ENCODE results near the gene BPTF. TPM values are rescaled to one million over a fixed set of nuclear protein-coding genes. Genes with fewer than 3 reads are reported as not detected.
A peak's percentile ranks its signal among the peaks of the same experiment; 100 is the strongest.

Gene BPTF
- total and polyA plus RNA-seq, 2 experiments from 2014 or later, result 15.6 to 26.9 TPM

DNA sequence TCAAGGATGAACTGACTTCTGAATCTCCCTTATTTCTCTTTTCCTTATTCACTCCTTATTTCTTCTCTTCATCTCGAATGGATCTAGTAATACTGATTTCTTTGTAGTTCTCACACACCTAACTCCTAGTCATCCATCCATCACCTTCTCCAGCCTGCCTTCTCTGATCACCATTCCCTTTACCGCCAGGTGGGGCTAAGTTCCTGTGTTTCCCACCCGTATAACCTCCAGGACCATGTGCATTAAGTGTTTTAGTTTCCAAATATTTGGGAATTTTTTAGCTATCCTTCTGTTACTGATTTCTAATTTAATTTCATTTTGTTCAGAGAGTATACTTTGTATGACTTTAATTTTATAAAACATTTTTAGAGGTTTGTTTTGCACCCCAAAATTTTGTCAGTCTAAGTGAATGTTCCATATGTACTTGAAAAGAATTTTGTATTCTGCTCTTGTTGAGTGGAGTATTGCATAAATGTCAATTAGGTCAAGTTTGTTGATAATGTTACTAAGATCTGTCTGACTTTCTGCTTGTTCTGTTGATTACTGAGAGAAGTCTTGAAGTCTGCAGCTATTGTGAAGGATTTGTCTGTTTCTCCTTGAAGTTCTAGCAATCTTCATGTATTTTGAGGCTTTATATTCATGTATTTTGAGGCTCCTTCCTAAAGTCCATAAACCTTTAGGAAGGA lies 8.8 kb downstream of the BPTF start:
- H4K20me1 ChIP-seq (ENCODE audit: insufficient read depth), result peaks cover 10% of the 10 kb centered on the region
- H3K4me1 ChIP-seq (ENCODE audit: insufficient read depth), result peaks cover 58% of the 10 kb centered on the region
- peaks cover 95% of the 10 kb centered on the region for H3K79me2 ChIP-seq (ENCODE audit: insufficient read depth)
- peaks cover 49% of the 10 kb centered on the region for H3F3A ChIP-seq (ENCODE audit: insufficient read depth)
- H3K9me3 ChIP-seq (ENCODE audit: low read depth), result no peaks in the 10 kb centered on the region
- H3K27me3 ChIP-seq (replicated peaks; ENCODE audit: insufficient read depth), result no peaks in the 10 kb centered on the region
- no peaks in the 10 kb centered on the region for H3K36me3 ChIP-seq (ENCODE audit: low read depth)
- H3K9ac ChIP-seq, result no peak overlapping the region
- TF ChIP-seq EZH2phosphoT487 (IDR thresholded peaks at IDR 0.05; ENCODE audit: insufficient read depth, low read depth) (no peak), EZH2 (IDR thresholded peaks at IDR 0.05; ENCODE audit: insufficient read depth, poor library complexity, severe bottlenecking) (no peak)
- in situ Hi-C loops (cut with MboI), result no loop called here
- WGBS, 2 experiments (ENCODE audit: low coverage in 1 of 2, low lambda C conversion rate in 2 of 2, missing lambda C conversion rate in 2 of 2), result 95 to 96% methylated on average over 3 of the region's 3 CpGs
- no peak for DNase-seq
- no peak overlapping the region for H3K4me3 ChIP-seq
- no peaks in the 10 kb centered on the region for H3K9me2 ChIP-seq (ENCODE audit: insufficient read depth)
- H3K4me2 ChIP-seq (ENCODE audit: unreplicated experiment), result no peak overlapping the region
- no peak overlapping the region for H3K27ac ChIP-seq
- no peak overlapping the region for H2AFZ ChIP-seq

- Histone ChIP-seq H4K20me1 (ENCODE audit: insufficient read depth) (peaks cover 10% of the 10 kb centered on the region), H3K9ac (no peak overlapping the region), H3K27ac (no peak overlapping the region), H3K9me3 (ENCODE audit: low read depth) (no peaks in the 10 kb centered on the region), H3K4me3 (no peak overlapping the region), H3K9me2 (ENCODE audit: insufficient read depth) (no peaks in the 10 kb centered on the region), H3K36me3 (ENCODE audit: low read depth) (no peaks in the 10 kb centered on the region), H3F3A (ENCODE audit: insufficient read depth) (peaks cover 49% of the 10 kb centered on the region), H3K4me2 (ENCODE audit: unreplicated experiment) (no peak overlapping the region), H3K27me3 (replicated peaks; ENCODE audit: insufficient read depth) (no peaks in the 10 kb centered on the region), H3K79me2 (ENCODE audit: insufficient read depth) (peaks cover 95% of the 10 kb centered on the region), H3K4me1 (ENCODE audit: insufficient read depth) (peaks cover 53% of the 10 kb centered on the region), H2AFZ (no peak overlapping the region)
- in situ Hi-C loops (cut with MboI), result no loop called here
- DNase-seq, result peak; percentile 9
- TF ChIP-seq EZH2phosphoT487 (IDR thresholded peaks at IDR 0.05; ENCODE audit: insufficient read depth, low read depth) (no peak), EZH2 (IDR thresholded peaks at IDR 0.05; ENCODE audit: insufficient read depth, poor library complexity, severe bottlenecking) (no peak)
- 77 to 84% methylated on average over 2 of the region's 2 CpGs for WGBS, 2 experiments (ENCODE audit: low coverage in 1 of 2, low lambda C conversion rate in 2 of 2, missing lambda C conversion rate in 2 of 2)
Observed at GRCh38 chr17:67834634-67835033, 9.3 kb downstream of the BPTF start.

DNA sequence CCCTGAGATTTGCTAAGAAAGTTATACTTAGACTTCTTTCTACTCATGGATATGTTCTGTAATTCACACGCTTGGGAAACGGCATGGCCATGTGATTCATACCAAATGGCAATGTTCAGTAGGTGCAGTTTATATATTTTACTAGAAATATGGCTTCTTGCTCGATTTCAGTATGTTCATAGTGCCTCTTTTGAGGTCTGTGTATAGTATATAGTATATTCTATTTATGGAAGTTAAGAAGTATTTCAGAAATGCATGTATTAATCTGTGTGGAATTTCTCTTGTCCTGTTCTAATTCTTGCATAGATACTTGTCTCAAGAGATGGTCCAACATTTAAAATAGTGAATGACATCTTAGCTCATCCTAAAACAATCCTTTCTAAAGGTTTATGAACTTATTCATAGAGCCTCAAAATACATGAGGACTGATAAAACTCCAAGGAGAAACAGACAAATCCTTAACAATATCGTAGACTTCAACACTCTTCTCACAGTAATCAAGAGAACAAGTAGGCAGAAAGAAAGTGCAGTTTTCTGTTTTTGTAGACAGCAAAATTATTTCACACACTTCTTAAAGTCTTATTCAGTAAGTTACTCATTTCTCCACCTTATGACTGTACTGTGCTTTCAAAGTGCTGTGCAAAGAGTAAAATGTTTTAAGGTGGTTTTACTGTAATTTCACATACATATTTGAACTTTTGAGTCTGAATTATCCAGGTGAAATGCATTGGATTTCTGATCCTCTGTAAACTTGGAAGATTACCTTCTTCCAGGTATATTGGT lies 11.1 kb downstream of the BPTF start:
- no peaks in the 10 kb centered on the region for H3K9me2 ChIP-seq (ENCODE audit: insufficient read depth)
- peak overlapping the region; percentile 81 for H3K4me2 ChIP-seq (ENCODE audit: unreplicated experiment)
- WGBS, 2 experiments (ENCODE audit: low coverage in 1 of 2, low lambda C conversion rate in 2 of 2, missing lambda C conversion rate in 2 of 2), result 5 to 6% methylated on average over 4 of the region's 4 CpGs
- peak overlapping the region; percentile 35; the same call in 1 of the 2 replicates for H2AFZ ChIP-seq
- peaks cover 39% of the 10 kb centered on the region for H3F3A ChIP-seq (ENCODE audit: insufficient read depth)
- H4K20me1 ChIP-seq (ENCODE audit: insufficient read depth), result no peaks in the 10 kb centered on the region; the same call in 1 of the 2 replicates
- TF ChIP-seq EZH2 (IDR thresholded peaks at IDR 0.05; ENCODE audit: insufficient read depth, poor library complexity, severe bottlenecking) (no peak), EZH2phosphoT487 (IDR thresholded peaks at IDR 0.05; ENCODE audit: insufficient read depth, low read depth) (no peak)
- H3K4me3 ChIP-seq, result peak overlapping the region; percentile 50
- peak overlapping the region; percentile 45 for H3K9ac ChIP-seq
- no peaks in the 10 kb centered on the region for H3K27me3 ChIP-seq (replicated peaks; ENCODE audit: insufficient read depth)
- peaks cover 38% of the 10 kb centered on the region for H3K4me1 ChIP-seq (ENCODE audit: insufficient read depth)
- in situ Hi-C loops (cut with MboI), result no loop called here
- H3K9me3 ChIP-seq (ENCODE audit: low read depth), result no peaks in the 10 kb centered on the region
- peaks cover 95% of the 10 kb centered on the region for H3K79me2 ChIP-seq (ENCODE audit: insufficient read depth)
- DNase-seq, result peak; percentile 67
- H3K27ac ChIP-seq, result peak overlapping the region; percentile 77
- H3K36me3 ChIP-seq (ENCODE audit: low read depth), result no peaks in the 10 kb centered on the region

- H4K20me1 ChIP-seq (ENCODE audit: insufficient read depth), result no peaks in the 10 kb centered on the region; the same call in 1 of the 2 replicates
- no peak for DNase-seq
- no peaks in the 10 kb centered on the region for H3K9me2 ChIP-seq (ENCODE audit: insufficient read depth)
- no peak overlapping the region for H3K4me2 ChIP-seq (ENCODE audit: unreplicated experiment)
- no peaks in the 10 kb centered on the region for H3K36me3 ChIP-seq (ENCODE audit: low read depth)
- in situ Hi-C loops (cut with MboI), result no loop called here
- no peak overlapping the region for H3K9ac ChIP-seq
- WGBS, 2 experiments (ENCODE audit: low coverage in 1 of 2, low lambda C conversion rate in 2 of 2, missing lambda C conversion rate in 2 of 2), result 98 to 100% methylated on average over 2 of the region's 2 CpGs
- H3K4me3 ChIP-seq, result no peak overlapping the region
- TF ChIP-seq EZH2 (IDR thresholded peaks at IDR 0.05; ENCODE audit: insufficient read depth, poor library complexity, severe bottlenecking) (no peak), EZH2phosphoT487 (IDR thresholded peaks at IDR 0.05; ENCODE audit: insufficient read depth, low read depth) (no peak)
- H2AFZ ChIP-seq, result no peak overlapping the region
- peak overlapping the region; percentile 77 for H3K27ac ChIP-seq
- peaks cover 39% of the 10 kb centered on the region for H3F3A ChIP-seq (ENCODE audit: insufficient read depth)
- H3K4me1 ChIP-seq (ENCODE audit: insufficient read depth), result peaks cover 48% of the 10 kb centered on the region
- H3K79me2 ChIP-seq (ENCODE audit: insufficient read depth), result peaks cover 95% of the 10 kb centered on the region
- no peaks in the 10 kb centered on the region for H3K27me3 ChIP-seq (replicated peaks; ENCODE audit: insufficient read depth)
- no peaks in the 10 kb centered on the region for H3K9me3 ChIP-seq (ENCODE audit: low read depth)
Observed at GRCh38 chr17:67837965-67838364, 12.7 kb downstream of the BPTF start.

All from GM23248 (cell line).